HG03139 (cell line): Measurements from ENCODE around the gene ENDOV.

Experiments
- ATAC-seq: cut with Tn5 transposase; IDR thresholded peaks from one replicate; pipeline ENCODE4 v1.9.1; 2021; ENCODE audit not compliant: unreplicated experiment

Gene ENDOV

DNA sequence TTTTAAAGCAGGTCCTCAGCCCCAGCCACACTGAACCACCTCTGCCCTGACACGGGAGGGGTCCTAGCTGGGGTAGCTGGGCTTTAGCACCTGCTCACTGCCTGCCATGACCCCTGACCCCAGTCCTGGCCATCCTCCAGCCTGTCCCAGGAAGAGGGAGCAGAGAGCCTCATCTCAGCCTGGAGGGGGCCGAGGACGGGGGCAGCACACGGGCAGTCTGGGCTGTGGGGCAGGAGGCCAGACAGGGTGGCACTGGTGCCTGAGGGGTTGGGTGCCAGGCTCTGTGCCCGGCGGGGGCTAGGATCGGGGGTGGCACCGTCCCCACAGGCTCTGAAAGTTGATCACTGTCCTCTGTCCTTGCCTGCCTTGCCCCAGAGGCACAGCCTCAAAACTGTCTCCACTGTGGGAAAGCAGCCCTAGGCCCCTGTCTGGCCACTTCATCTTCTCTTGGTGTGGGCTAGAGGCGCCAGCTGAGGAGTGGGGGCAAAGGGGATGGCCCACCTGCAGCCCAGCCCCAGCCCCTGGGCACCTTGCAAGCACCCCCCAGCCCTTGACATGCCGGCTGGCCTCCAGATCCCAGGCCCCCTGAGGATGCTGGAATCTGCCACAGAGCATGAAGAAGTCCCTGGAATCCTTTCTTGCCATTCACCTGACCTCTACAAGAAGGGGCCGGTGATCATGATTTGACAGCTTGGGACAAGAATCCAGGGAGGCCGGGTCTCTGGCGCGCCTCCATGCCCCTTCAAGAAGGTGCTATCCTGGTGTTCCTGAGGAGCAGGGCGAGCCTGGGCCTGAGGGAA lies 15.7 kb downstream of the ENDOV start:
- ATAC-seq = no peak

DNA sequence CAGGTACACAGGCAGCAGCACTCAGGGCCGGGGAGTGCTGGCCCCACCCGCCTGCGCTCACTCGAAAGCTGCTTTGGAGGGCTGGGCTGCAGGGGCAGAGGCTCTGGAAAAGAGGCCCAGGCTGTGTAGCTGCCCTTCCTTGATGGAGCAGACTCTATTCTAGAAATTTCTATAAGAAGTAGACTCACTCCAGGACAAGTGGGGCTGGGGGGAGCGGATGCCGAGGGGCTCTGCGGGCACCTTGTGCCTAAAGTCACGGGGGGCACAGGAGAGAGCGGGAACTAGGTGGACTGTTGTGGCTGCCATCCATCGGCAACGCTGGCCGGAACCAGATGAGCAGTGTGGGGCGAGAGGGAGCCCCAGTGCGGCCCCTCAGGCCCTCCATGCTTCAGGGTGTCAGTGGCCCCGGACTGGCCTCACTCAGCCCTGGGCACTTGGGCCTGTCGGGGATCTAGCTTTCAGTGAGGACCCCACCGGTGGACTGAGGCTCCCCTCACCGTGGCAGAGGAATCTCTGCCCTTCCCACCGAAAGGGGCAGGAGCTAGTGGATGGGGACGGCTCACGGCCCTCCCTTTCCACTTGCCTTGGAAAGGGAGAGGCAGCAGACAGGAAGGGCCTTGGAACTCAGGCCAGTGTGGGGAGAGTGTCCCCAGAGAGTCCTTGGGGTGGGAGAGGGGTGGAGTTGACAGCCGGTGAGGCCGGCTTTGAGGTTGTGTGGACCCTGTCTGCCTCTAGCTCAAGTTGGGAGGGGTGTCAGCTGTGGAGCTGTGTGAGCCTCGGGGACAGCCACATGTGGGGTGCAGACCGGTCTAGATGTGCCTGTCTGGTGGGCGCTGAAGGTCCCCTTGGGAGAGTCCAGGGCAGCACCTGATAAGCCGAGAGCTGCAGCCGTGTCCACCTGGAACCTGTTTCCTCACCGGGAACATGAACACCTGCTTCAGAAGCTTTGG lies 16.6 kb downstream of the ENDOV start:
- no peak for ATAC-seq

DNA sequence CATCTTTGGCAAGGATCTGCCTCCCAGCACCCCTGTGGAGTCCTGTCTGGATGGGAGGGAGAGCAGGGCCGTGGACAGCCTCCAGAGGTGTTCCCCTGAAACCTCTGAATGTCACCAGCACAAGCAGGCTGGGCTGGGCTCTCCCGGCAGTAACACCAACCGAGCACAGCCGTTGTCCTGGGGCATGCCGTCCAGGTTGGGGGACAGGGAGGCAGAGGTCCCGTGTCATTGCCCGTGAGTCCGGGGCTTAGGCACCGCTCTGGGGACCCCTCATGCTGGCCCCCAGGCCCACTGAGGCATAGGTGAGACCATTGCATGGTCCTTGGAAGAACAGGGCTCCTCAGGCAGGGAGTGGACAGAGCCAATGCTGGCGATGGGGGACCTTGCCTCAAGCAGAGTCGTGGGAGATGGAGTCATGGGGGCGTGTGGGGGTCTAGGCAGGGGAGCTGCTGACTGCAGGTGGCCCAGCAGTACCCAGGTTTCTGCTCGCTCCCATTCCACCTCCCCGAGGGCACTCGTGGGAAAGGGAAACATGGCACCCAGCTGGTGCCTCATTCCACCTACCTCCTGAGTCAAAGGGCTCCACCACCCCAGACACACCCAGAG lies 17.5 kb downstream of the ENDOV start:
- no peak for ATAC-seq

DNA sequence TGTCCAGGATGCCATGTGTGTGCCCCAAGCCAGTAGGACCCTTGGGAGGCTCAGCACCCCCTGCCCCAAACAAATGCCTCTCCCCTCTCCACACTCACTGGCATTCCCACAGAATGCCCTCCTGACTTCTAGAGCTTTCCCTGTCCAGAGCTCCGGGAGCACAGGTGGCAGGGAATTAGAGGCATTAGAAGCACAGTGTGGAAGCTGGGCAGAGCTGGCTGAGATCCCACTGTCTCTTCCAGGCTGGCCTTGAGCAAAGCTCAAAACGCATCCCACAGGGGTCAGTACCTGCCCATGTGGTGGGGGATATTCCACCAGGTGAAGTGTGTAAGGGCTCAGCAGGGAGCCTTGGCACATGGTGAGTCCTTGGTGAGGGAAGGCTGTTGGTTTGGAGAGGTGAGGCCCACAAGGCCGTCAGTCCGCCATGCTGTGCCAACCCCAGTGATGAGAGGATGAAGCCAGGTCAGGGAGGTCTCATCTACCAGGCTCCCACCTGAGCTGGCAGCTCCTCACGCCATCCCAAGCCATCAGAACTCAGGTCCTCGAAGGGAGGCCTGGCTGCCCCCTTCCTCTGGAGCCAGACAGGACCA lies 18.1 kb downstream of the ENDOV start:
- no peak for ATAC-seq

DNA sequence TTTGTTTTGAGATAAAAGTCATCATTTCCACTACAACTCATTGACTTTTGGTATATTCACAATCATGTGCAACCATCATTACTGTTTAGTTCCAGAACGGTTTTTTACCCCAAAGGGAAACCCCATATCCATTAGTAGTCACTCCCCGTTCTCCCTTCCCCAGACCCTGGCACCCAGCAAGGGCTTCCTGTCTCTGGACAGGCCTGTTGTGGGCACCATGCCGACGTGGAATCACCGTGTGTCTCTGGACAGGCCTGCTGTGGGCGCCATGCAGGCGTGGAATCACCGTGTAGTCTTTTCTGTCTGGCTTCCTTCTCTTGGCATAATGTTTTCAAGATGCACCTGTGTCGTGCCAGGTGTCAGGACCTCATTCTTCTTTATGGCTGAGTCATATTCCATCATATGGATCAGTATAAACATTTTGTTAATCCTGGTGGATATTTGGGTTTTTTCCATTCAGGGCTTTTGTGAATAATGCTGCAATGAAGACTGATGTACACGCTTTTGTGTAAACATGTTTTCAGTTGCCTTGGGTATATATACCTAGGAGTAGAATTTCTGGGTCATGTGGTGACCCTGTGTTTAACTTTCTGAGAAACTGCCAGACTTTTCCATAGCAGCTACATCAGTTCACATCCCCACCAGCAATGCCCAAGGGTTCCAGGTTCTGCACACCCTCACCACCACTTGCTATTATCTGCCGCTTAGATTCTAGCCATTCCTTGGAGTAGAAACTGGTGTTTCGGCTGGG lies 19.1 kb downstream of the ENDOV start:
- ATAC-seq = no peak

DNA sequence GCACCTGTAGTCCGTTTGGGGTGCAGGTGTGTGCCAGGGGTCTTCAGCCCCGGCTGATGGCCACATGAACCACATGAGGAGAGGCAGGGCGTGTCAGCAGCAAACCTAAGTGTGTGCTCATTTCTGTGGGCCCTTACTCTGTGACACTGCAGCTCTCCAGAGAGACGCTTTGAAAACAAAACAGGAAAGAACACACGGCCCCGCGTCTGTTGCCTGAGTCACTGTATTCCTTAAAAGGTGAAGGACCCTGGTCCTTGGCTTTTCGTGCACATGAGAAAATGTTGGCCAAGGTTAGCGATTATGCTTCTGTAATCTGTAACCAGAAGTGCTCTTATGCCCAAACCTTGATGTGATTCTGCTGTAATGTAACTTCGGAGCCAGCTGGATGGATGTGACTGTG lies 22.6 kb downstream of the ENDOV start:
- no peak for ATAC-seq

DNA sequence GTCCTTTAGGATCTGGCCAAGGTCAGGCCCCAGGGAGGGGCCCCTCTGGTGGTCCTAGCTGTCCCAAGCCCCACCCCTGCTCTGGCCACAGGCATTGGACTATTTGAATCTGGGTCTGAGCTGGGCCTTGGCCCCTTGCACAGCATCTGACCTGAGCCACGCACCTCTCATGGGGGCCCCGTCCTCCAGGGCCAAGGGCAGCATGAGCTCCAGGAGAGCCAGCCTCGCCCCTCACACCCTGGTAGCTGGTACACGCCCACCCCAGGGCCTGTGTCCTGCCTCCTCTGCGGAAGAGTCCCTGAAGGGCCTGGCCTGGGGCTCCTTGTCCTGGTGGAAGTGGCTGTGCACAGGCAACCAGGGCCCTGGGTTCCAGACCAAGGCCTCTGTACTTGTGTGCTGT lies 23.8 kb downstream of the ENDOV start:
- ATAC-seq = no peak

DNA sequence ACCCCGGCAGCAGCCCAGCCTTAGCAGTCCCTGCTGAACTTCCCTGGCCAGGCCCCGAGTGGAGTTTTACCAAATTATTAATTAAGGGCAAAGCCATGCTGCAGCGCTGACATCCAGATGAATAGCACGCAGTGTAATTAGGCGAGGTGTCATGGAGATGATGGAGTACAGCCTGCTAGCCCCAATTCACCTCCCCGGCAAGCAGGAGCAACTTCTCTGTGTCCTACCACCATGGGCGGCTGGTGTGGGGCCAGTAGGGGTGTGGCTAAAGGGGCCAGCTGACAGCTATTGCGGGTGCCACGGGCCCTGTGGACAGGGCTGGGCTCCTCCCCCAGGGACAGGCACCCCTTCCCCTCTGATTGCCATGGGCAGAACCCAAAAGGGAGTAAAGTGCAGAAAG lies 24.5 kb downstream of the ENDOV start:
- ATAC-seq = no peak

DNA sequence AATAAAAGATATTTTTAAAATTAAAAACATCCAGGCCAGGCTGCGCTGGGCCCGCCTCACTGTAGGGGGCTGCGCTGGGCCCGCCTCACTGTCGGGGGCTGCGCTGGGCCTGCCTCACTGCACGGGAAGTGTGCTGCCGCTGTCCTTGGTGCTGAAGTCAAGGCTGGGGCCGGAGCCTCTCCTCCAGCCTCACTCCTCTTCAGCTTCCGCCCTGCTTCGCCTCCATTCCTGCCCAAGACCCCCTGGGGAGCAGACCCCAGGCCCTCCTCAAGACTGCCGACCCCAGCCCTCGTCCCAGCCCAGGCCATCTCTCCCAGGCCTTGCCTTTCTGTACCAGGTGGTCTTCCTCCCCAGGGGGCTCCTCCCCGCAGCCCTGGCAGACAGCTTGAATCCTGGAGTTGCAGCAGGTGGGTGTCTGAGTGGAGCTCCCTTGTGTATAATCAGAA lies 26.2 kb downstream of the ENDOV start:
- no peak for ATAC-seq

DNA sequence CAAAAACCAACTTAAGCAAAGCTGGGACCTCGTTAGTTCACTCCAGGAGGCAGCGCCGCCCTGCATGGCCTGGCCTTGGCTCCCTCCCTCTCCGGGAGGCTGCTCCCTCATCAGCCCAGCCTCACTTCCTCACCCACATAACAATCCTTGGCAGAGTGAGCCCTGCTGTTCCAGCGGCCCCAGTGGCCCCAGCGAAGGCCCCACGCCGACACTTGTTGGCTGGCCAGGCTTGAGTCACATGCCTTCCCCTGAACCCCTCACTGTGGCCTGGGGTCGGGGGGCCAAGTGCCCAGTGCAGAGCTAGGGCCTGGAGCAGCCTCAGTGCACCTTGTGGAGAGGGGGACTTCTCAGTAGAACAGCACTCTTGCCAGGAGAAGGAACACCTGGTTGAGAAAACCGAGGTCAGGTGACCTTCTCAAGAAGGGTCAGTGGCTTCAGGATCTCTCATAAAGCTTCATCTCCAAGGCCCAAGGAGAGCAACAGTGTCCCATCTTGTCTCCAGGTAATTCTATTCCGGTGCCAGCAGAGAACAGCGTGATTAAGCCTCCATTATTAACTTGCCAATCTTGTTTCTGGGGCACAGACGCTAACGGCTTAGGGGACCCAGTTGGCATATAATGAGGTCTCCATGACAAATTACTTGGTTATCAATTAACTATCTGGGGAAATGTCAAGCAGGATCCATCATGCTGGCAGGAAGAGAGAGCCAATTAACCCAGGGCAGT lies 26.8 kb downstream of the ENDOV start:
- no peak for ATAC-seq

DNA sequence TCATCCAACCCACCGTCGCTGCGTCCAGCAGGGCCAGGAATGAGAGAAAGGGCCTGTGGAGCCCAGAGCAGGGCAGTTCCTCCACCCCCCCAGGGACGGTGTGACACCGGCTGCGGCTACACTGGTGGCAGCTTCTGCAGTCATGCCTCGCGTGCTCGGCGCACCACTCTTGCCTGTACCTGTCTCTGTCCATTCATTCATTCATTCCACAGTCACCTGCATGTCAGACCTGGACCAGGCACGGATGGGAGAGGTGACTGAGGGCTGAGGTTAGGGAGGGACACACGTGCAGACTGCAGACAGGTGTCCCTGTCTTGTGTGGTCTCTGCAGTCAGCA lies 27.3 kb downstream of the ENDOV start:
- no peak for ATAC-seq

DNA sequence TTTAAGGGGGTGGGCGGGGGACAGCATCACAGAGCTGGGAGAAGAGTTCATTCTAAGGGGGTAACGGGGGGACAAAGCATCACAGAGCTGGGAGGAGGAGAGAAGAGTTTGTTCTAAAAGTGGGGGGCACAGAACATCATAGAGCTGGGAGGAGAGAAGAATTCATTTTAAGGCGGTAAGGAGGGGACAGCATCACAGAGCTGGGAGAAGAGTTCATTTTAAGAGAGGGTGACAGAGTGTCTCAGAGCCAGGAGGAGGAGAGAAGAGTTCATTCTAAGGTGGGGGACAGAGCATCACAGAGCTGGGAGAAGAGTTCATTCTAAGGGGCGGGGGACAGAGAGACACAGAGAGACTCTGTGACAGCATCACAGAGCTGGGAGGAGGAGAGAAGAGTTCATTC lies 27.8 kb downstream of the ENDOV start:
- no peak for ATAC-seq

DNA sequence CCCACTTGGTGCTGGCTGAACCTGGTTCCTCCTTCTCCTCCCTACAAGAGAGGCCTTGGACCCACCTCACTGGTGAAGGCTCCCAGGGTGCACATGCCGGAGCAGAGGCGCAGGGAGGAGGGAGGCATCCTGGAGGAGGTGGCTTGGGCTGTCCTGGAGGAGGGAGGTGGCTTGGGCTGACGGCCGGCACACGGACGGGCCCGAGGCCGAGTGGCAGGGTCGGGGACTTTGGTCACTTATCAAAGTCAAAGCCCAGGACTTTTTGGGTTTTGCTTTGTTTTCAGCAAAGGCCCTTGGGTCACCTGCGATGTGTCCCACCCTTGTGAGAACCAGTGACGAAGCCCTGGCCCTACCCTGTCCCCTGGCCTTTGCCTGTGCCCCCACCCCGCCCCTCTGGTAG lies 28.5 kb downstream of the ENDOV start:
- no peak for ATAC-seq

DNA sequence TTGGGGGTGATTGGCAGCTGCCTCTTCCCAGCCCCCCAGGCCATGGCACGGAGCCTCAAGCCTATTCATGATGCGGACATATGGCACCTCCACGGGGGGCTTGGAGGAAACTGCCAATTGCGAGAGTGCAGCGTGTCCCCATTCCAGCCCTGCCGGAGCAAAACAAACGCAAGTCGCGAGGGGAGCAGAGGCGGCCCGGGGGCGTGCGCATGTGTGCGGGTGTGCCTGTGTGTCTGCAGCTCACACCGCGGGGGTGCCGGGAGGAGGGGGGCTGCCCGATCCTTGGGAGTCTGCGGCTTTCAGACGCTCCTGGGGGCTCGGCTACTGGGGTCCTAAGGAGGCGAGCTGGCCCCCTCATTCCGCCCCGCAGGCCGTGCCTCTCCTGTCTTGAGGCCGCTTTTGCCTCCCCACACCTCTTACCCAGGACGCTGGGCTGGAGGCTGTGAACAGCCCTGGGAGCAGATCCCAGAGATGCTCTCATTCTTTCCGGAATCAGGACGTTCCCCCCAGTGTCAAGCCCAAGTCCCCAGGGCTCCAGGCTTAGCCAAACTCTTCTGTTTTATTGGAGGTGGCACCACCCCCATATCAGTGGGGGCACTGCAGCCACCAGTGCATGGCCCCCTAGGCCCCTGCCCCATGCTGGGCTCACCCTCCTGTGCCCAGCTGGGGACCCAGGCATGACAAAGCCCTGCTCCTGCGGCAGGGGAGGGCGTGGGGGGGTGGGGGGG lies 29.1 kb downstream of the ENDOV start:
- no peak for ATAC-seq

DNA sequence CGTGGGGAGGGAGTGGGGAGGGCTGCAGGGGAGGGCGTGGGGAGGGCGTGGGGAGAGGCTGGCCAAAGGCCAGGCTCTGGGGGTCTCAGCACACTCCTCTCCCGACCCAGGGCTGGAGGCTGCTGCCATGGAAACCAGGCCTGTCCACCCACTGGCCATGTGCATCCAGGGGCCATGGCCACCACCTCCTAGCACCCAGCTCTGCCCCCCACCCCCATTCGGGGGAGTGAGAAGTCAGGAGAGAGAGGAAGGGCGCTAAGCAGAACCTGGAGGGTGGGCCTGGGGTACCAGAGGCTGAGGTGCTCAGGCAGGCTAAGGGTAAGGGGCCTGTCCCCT lies 29.6 kb downstream of the ENDOV start:
- no peak for ATAC-seq

DNA sequence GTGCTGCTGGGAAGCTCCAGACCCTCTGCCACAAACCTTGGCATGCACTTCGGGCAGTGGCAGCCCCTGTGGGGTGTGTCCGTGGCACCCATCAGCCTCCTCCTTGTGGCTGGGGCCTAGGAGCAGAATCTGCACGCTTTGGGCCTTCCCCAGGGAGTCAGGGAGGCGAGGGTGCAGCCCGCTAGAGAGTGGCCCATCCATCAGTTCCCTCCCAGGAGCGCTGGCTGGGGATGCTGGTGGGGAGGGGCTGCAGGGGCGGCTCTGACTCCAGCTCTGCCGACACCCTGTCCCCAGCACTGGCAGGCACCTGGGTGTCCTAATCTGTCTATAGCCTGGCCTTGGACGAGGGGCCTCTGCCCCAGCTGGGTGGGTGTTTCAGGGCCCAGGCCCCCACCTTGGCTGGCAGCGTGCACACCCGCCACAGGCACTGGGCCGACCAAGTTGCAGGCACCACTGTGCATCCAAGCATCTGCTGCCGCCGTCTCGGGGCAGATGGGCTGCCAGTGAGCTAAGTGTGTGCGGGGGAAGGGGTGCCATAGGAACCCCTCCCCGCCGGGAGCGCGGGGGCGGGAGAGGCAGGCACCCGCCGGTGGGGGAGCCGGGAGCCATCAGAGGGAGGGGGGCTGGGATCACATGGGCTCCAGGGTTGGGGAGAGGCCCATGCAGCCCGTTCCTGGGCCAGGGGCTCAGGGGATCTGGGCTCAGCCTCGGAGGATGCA lies 30.2 kb downstream of the ENDOV start:
- ATAC-seq = no peak

DNA sequence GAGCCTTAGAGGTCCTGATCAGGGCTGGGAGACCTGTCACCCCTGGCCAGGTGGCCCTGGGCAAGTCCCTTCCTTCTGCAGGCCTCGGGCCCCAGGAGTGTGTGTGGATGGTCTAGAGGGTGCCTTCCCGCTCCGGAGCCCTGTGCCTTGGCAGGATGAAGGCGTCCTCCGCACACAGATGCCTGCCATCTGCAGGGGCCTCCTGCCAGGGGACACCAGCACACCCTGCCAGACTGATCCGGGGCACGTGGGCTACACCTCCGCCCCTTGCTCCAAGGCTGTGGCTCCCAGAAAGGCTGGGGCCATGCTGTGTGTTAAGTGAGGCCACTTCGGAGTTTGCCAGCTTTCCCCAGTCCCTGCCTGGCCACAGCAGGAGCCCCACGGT lies 30.8 kb downstream of the ENDOV start:
- no peak for ATAC-seq

DNA sequence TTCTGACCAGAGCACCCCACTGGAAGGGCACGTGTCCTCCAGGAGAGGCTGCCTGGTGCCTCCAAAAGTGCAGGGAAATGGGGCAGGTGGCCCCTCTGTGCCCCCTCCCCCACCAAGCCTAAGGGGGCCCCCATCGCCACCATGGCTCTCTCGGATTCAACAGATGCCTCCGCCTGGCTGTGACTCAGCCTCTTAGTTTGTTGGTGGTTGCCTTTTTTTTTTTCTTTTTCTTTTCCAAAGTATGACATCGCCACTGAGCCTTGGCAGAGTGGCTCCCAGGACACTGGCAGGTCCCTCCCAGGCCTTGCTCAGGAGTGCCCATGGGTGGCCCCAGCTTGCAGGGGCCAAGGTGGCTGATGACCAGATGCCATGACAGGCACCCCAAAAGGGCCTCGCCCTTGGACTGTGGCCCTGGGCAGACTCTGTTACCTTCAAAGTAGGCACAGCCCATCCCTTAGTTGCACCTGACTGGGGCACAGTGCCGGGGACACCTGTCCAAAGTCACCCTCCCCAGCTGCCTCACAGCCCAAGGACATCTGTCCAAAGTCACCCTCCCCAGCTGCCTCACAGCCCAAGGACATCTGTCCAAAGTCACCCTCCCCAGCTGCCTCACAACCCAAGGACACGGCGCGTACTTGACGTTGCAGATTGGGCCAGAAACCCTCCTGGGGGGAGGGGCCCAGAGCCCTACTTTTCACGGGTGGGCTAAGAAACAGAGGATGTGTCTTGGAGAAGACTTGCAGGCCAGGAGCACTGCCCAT lies 31.9 kb downstream of the ENDOV start:
- ATAC-seq = no peak
